ENCODE results near the gene FEM1B.

Gene FEM1B

GRCh38 chr15:68318931-68319909 is 41.7 kb downstream of the FEM1B start:
- in situ Hi-C loops (cut with HindIII; ENCODE audit: low sequenced_read_pairs), result no loop called here
- H3K4me3 ChIP-seq (ENCODE audit: low read depth, low read length), result no peak overlapping the region
- TF ChIP-seq, protein P1, sequence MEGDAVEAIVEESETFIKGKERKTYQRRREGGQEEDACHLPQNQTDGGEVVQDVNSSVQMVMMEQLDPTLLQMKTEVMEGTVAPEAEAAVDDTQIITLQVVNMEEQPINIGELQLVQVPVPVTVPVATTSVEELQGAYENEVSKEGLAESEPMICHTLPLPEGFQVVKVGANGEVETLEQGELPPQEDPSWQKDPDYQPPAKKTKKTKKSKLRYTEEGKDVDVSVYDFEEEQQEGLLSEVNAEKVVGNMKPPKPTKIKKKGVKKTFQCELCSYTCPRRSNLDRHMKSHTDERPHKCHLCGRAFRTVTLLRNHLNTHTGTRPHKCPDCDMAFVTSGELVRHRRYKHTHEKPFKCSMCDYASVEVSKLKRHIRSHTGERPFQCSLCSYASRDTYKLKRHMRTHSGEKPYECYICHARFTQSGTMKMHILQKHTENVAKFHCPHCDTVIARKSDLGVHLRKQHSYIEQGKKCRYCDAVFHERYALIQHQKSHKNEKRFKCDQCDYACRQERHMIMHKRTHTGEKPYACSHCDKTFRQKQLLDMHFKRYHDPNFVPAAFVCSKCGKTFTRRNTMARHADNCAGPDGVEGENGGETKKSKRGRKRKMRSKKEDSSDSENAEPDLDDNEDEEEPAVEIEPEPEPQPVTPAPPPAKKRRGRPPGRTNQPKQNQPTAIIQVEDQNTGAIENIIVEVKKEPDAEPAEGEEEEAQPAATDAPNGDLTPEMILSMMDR (IDR thresholded peaks at IDR 0.05; ENCODE audit: low read depth, low read length, missing control alignments), result no peak
- no peak for DNase-seq (ENCODE audit: low read depth)

DNA sequence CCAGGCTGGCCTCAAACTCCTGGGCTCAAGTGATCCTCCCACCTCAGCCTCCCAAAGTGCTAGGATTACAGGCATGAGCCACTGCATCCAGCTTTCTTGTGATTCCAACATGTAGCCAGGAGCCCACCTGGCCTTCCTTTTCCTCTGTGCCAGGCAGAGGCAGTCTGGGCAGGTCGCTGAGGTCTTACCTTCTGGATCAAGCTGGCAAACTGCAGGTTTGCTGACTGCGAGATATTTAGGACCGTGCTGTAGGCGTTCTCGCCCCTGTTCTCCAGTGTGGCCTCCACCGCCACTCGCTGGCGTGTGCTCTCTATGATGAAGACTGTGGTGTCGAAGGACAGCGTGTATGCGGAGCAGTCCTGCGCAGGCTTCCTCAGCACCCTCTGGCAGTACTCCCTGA is 42.5 kb downstream of the FEM1B start:
- TF ChIP-seq, protein P1 (IDR thresholded peaks at IDR 0.05; ENCODE audit: low read depth, low read length, missing control alignments), result no peak
- no peak for DNase-seq (ENCODE audit: low read depth)
- no peak overlapping the region for H3K4me3 ChIP-seq (ENCODE audit: low read depth, low read length)
- in situ Hi-C loops (cut with HindIII; ENCODE audit: low sequenced_read_pairs), result no loop called here

DNA sequence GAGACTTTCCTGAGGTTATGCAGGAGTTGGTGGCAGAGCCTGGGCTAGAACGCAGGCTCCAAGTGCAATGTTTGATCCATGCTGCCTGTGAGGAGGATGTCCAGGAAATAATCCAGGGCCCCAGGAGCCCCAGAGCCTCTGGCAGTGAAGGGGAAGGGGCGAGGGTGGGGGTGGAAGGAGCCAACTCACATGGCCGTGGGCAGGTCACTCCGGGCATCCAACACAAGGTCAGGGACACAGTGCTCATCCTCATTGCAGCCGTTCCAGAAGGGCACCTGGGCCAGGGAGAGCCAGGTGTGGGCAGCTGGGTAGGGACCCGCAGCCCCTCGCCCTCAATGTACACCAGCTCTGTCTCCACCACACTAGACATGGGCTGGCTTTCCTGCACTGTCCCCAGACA is 43.7 kb downstream of the FEM1B start:
- TF ChIP-seq, protein P1 (IDR thresholded peaks at IDR 0.05; ENCODE audit: low read depth, low read length, missing control alignments), result no peak
- H3K4me3 ChIP-seq (ENCODE audit: low read depth, low read length), result no peak overlapping the region
- no peak for DNase-seq (ENCODE audit: low read depth)
- in situ Hi-C loops (cut with HindIII; ENCODE audit: low sequenced_read_pairs), result no loop called here

DNA sequence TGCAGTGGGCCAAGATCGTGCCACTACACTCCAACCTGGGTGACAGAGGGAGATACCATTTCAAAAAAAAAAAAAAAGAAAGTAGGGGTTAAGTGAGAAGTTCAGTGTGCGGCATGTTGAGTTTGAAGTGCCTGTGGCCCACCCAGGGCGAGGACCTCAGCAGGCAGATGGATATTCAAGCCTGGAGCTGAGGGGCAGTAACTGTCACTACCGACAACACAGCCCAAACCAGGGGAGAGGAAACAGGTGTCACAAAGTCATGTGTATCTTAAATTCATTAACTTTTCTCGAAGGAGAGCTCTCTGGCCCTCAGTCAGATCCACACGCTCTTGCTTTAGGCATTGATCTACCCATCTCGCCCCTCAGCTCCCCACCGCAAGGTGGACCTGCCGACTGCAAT is 45.3 kb downstream of the FEM1B start:
- TF ChIP-seq, protein P1 (IDR thresholded peaks at IDR 0.05; ENCODE audit: low read depth, low read length, missing control alignments), result no peak
- H3K4me3 ChIP-seq (ENCODE audit: low read depth, low read length), result no peak overlapping the region
- in situ Hi-C loops (cut with HindIII; ENCODE audit: low sequenced_read_pairs), result no loop called here
- no peak for DNase-seq (ENCODE audit: low read depth)

GRCh38 chr15:68325726-68326125 is 48.2 kb downstream of the FEM1B start:
- no peak for DNase-seq (ENCODE audit: low read depth)
- no peak overlapping the region for H3K4me3 ChIP-seq (ENCODE audit: low read depth, low read length)
- in situ Hi-C loops (cut with HindIII; ENCODE audit: low sequenced_read_pairs), result no loop called here
- TF ChIP-seq, protein P1 (IDR thresholded peaks at IDR 0.05; ENCODE audit: low read depth, low read length, missing control alignments), result no peak

GRCh38 chr15:68326711-68327354 is 49.3 kb downstream of the FEM1B start:
- no peak overlapping the region for H3K4me3 ChIP-seq (ENCODE audit: low read depth, low read length)
- DNase-seq (ENCODE audit: low read depth), result no peak
- TF ChIP-seq, protein P1 (IDR thresholded peaks at IDR 0.05; ENCODE audit: low read depth, low read length, missing control alignments), result no peak
- in situ Hi-C loops (cut with HindIII; ENCODE audit: low sequenced_read_pairs), result no loop called here

Data from astrocyte of the cerebellum (primary cell).